ENCODE data around the gene MAP3K8.

MAP3K8 gene

DNA sequence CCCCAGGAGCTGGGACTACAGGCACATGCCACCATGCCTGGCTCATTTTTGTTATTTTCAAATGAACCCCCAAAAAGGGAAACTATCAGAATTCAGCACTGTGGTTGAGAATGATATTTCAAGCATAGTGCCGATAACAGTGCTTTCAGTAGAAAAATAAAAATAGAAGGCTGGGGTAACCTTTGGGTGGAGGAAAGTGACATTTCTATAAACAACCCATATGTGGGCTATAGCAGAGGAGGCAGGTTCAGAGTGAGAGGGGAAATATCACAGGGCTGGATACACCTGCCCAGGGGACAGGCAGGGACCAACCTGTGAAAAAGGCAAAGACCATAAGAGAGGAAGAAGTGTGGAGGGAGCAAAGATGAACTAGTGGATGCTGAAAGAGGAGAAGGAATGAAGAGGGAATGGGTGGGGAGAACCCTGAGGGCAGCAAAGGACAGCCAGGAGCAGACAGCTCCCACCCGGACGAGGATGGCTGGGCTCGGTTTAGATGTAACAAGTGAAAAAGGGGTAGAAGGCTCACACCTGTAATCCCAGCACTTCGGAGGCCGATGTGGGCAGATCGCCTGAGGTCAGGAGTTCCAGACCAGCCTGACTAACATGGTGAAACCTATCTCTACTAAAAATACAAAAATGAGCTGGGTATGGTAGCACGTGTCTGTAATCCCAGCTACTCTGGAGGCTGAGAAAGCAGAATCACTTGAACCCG, 56.5 kb downstream of the MAP3K8 start:
- DNase-seq (ENCODE audit: low read depth in 2 of 2): no peak

DNA sequence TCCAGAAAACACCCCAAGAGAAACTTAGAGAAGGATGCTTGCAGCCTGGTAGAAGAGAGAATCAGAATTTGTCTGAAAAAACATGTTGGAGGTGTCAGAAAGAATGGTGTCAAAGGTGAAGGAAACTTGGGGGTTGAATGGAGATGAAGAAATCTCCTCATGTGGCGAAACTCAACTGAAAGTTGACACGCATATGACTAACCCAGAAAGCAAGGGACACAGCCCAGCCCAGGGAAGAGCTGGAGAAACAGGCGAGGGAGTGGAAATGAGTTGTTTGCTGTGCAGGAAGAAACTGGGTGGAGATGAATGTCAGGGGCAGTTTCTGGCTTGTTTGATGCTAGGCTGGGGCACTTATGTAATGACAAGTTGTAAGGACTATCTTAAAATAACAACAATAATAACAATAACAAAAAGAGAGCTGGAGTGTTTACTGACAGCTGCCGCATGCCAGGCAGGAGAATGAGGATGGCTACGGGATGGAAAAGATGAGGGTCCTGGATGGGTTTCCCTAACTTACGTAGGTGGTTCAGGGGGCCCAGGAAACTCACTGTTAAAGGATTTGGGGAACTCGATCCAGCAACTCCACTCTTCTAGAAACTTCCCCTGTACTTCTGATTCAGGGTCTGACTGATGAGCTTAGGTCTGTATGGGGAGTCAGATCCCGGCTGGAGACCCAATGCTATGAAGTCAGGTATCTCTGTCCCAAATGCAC, 57.4 kb downstream of the MAP3K8 start:
- no peak for DNase-seq (ENCODE audit: low read depth in 2 of 2)

DNA sequence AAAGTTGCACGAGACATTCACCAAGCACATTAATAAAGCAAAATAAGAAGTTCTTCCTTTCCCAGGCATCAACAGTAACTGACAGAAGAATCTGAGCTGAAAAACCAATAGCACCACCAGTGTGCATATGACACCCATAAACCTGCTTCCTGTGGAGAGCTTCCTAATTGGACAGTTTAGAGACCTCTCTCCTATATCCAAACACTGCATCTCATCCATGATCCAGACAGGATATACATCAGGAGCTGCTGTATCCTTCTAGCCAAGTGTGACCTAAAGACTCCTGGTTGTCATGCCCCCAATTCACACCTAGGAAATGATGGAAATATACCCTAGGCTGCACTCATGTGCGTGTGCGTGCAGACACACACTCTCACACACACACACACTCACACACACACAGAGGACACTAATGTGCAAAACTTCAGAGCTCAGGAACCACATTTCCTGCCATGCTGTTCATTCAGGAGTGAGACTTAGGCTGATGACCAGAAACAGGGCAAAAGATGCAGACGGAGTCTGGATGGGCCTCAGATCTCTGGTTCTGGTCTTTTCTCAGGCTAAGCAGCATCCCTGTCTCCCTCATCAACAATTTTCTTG, 58.0 kb downstream of the MAP3K8 start:
- DNase-seq (ENCODE audit: low read depth in 2 of 2): no peak

DNA sequence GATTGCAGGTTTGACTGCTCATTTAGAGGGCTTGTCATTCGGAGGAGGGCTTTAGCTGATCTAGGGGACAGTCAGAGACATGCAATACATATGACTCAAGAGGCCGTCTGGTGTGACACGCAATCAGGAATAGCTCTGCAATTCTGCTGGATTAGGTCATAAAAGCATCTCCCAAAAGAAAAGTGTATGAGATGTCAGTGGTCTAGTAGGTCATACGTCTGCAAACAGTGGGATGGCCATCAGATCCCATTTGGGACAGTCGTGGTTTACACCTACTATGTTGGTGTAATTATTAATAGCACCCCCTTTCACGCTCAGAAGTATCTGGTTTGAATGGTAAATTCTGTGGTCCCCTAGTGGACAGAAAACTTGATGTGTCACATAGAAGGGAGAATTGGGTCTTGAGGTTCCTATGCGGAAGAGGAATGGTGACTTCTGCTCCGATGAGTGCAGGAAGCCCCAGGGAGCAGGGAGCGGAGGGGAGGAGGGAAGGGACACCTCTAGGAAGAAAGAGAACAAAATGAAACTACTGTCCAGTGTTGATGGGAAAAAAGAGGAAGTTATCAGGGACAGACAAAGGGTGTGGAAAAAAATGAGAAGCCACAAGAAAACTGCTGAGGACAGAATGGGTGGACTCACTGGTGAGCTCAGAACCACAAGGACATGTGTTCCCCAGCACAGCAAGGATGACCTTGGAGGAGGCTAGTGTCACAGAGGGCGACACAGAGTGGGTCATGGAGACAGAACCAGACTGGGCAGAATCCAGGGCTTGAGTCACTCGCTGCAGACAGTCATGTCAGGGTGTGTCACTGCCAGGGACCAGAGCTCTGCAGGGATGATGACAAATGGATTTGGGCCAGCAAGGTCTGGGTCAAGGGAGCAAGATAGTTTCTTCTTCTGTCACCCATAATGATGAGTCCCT, 59.9 kb downstream of the MAP3K8 start:
- DNase-seq (ENCODE audit: low read depth in 2 of 2): no peak

DNA sequence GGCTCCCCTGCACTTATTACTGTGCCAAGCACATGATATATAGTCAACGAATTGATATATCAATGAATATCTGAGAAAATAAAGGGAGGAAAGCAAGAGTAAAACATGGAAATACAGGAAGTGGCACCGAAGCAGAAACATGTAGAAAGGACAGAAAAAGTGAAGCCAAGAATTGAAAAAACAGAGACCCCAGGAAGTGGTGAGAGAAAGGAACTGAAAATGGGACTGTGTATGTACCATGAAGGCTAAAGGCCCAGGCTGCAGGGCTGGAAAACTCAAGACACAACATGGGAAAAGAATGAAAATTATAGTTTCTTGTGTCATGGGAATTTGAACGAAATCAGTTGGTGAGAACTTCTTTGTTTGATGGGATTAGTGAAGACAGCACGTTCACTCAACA, 60.6 kb downstream of the MAP3K8 start:
- DNase-seq (ENCODE audit: low read depth in 2 of 2): no peak

DNA sequence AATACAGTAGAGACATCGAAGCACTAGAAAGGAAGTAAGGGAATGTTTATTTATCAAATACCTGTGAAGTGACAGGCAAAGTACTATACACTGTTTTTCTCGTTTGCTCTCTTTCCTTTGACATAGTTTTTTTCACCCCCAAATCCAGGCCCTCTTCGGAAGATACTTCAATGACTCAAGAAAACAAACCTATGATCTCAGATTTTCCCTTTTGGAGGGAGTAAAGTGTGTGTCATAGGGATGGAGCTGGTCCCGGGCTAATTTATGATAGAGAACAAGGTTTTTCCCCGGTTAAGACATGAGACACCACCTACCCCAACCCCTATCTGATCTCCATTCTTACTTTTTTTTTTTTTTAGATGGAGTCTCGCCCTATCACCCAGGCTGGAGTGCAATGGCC, 61.7 kb downstream of the MAP3K8 start:
- DNase-seq (ENCODE audit: low read depth in 2 of 2): no peak

DNA sequence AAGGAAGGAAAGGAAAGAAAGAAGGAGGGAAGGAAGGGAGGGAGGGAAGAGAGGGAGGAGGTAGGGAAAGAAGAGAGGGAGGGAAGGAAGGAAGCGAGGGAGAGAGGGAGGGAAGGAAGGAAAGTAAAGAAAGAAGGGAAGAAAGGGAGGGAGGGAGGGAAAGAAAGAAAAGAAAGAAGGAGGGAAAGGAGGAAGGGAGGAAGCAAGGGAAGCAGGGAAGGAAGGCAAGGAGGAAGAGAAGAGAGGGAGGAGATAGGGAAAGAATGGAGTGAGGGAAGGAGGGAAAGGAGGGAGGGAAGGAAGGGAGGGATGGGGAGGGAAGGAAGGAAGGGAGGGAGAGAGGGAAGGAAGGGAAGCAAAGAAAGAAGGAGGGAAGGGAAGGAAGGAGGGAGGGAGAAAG, 65.8 kb downstream of the MAP3K8 start:
- no peak for DNase-seq (ENCODE audit: low read depth in 2 of 2)

DNA sequence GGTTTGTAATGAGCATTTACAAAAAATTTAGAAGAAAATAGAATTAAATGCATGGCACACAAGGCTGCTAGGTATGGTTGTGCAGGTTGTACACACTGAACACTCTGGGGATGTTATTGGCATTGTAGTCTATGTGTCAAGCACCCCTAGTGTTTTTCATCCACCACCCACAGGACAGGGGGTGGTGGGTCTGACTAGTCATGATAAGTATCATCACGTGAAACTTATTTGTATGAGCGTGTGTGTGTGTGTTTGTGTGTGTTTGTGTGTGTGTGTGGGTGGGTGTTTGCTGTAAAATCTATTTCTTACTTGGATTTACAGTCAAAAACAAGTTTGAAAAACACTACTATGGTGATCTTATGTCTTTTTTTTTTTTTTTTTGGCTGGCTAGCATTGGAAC, 66.5 kb downstream of the MAP3K8 start:
- no peak for DNase-seq (ENCODE audit: low read depth in 2 of 2)

DNA sequence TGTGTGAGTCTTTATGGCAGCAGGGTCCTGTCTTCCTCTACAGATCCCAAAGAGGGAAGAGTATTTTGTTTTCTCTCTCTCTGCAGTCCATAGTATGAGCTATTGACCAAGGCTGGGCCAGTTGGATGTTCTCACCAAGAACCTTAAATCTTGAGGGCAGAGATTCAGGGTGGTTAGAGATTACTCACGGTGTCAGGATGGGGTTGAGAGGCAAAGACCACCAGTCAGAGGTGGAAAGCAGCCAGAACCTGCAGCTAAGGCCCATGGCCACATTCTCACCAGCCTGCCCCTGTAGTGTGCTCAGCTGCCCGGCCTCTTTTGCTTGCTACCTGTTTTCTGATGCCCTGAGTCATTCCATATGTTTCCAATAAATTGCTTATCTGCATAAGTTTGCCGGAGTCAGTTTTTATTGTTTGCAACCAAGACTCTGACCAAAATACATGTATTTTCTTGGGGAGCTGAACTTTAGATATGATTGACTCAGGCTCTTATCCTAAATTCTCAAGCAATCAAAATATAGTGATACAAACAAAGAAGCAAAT, 67.0 kb downstream of the MAP3K8 start:
- DNase-seq (ENCODE audit: low read depth in 2 of 2): no peak

DNA sequence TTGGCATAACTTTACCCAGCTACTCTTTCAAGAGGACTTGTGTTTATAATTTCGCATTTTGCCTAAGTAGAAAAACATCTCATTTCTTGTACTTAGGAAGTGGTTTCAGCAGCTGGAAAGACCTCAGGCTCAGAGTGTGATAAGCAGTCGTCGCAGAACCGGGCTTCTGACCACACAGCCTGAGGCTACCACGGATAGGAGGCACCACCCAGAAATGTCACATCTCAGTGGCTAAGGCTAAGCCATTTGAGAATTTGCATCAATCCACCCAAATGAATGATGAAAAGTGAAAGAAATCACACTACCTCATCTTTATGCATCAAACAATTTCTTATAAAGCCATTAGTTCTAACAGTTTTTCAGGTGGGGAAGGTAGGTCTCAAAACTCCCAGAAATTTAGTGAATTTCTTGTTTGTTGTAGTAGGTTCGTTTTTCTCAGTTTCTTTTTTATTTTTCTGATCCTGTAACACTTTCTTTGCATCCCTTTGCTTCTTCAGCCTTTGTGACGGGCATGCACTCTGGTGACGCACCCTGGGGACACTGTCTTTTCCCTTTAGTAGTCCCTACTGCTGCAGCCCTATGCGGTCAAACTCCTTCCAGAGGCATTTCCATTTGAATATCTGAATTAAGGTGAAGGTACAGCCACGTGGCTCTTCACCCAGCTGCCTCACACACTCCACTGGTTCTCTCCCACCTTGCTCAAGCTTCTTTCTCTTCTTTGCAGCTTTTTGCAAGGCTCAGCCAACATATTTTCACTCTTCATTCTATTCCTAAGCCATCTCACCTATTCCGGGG, 68.5 kb downstream of the MAP3K8 start:
- no peak for DNase-seq (ENCODE audit: low read depth in 2 of 2)

DNA sequence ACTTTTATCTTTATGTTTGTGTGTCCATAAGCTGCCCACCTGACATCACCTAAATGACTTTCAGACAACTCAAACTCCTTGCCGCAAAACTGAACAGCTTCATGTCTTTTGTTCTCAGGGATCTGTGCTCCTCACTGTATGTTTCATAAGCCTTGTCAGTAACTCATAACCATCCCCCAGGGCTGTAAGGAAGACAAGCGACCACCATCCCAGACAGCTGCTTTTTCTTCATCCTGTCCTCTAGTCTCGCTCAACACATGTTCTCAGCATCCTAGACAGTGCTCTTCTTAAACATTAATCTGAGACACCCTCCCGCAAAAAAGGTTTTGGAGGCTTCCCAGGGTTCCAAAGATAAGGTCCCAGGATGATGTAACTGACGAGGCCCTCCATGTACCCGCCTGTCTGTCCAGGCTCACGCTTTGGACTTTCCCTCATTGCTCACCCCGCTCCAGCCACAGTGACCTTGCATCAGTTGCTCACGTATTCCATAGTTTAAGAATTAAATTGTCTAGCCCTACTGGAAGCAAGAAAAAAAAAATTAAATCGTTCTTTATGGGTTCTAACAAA, 69.8 kb downstream of the MAP3K8 start:
- no peak for DNase-seq (ENCODE audit: low read depth in 2 of 2)

DNA sequence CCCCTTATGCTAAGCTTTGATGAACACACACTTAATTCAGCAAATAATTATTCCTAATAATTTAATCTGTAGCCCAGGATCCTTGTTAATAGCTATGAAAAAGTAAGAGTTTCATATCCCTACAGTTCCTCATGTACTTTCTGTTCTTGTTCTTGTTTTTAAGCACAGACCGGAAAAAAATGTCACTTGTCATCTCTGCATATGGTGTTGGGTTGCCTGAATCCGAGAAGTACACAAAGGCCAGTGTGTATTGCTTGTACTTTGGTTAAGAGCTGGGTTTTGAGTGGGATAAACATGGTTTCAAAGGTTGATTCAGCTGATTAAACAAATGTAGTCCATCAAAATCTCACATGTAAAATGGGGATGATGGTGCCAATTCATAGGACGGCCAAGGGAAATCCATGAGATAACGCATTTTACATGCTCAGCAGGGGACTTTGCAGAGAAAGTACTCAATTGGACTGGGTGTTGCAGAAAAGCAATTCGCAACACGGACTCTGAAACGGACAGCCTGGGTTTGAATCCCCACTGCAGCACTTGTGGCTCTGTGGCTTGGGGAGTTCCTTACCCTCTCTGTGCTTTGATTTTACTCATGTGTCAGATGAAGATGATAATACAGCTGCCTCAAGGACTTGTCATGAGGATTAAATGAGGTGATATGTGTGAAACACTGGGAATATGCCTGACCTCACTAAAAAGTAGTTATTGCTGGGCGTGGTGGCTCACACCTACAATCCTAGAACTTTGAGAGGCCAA, 71.7 kb downstream of the MAP3K8 start:
- DNase-seq (ENCODE audit: low read depth in 2 of 2): no peak

DNA sequence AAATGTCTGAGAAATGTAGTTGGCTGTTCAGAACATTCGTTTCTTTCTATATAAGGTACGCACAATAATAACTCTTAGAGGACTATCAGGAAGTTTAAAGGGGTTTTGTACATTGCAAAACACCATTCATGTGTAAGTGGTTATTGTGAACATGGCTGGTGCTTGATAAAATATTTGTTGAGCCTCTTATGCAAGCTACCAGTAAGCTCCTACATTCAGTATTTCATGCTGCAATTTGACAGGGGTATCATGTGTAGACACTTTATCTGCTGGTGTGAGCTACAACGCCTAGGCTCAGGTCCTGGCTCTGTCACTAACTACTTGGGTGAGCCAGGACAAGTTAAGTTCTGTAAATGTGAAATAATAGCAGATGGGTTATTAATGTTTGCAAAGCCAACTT, 75.5 kb downstream of the MAP3K8 start:
- DNase-seq (ENCODE audit: low read depth in 2 of 2): no peak

DNA sequence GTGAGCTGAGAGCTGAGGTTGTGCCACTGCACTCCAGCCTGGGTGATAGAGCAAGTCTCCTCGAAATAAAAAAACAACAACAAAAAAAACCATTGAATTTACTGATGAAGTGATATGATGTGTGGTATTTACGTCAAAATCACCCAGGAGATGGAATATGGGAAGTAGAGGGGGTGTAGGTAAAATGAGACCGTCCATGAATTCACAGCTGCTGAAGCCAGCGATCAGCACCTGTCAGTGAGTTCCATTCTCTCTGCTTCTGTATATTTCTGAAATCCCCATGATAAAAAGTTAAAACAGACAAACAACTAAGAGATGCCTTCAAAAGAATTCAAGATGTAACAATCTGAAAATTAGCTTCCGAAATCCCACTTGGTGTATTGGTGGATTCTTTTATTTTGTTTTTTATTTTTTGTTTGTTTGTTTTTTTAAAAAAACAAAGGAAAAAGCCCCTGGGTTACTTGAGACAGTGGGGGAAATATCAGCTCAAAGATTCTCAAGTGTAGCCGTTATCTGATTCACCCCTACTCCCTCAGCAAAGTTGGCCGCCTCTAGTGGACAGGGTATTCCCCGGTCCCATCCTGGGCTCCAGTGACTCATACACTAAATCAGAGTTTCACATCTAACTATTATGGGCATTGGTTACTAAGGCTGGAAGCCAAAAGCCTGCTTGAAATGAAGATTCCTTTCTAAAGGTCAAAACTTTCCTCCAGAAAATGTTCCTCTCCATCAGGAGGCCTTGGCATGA, 76.4 kb downstream of the MAP3K8 start:
- DNase-seq (ENCODE audit: low read depth in 2 of 2): no peak

DNA sequence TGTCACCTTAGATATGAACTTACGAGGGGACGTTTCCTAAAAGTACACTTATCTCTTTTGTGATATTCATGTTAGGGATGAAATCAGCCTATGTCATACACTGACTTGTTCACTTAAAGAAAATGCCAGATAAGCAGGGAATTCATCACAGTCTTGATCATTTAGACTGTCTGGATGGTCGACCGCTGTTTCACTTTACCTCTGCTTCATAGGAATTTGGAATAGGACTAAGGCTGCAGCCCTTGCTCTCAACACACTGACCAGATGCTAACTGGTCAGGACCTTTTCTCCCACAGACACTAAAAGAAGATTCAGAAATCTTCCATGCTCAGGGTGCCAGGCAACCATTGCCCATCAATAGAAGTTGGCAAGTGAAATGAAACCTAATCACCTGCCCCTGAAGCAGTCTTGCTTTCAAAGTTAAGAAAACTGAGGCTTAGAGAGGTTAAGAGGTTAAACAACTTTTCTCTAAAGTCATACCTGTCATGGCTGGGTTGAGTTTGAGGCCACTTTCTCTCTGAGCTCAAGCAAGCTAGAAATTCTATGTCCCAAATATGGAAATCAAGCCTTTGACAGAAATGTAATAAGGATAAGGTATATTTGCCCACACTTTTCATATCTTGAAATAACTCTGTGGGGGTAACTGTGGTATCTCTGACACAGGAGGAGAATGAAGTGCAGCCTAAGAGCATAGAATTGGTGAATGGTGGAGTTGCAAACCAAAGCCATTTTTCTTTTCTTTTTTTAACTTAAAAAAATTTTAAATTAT, 77.1 kb downstream of the MAP3K8 start:
- no peak for DNase-seq (ENCODE audit: low read depth in 2 of 2)

Measured in activated CD4-positive, alpha-beta T cell treated with anti-CD3 and anti-CD28 coated beads for 24 hours (primary cell).